B cell (primary cell): ENCODE measurements around the gene MVB12B. TPM values are rescaled to one million over a fixed set of nuclear protein-coding genes. Genes with fewer than 3 reads are reported as not detected.

Source experiments
- ATAC-seq: fragments of 200-7000 bp; cut with Tn5 transposase; one replicate; pipeline ENCODE4 v1.10.0; 2021; ENCODE audit warnings: low read depth, mild to moderate bottlenecking, moderate number of reproducible peaks, moderate library complexity
- CTCF ChIA-PET: fragments of 350-600 bp; sonication (Branson Sonifier 250); formaldehyde crosslinking; loops from one replicate; lab custom pipeline; 2021; ENCODE audit warnings: antibody characterized with exemption, inconsistent platforms; lab: Charles Lee
- POLR2A ChIA-PET: fragments of 350-600 bp; sonication (Branson Sonifier 250); formaldehyde crosslinking; loops from one replicate; lab custom pipeline; 2021; ENCODE audit warnings: antibody characterized with exemption; lab: Charles Lee
- DNase-seq: peaks from one replicate; pipeline ENCODE4 v3.0.0; 2013
- H2AFZ ChIP-seq: 2 replicates; pipeline ENCODE4 v1.6.1; 2012; ENCODE audit warnings: mild to moderate bottlenecking, low read depth, low read length; ENCODE audit not compliant: insufficient read depth, poor library complexity, severe bottlenecking
- H3K27ac ChIP-seq, 2 donors: 1 replicate in 1 of 2; 2 replicates in 1 of 2; pipeline ENCODE4 v1.5.1; 2012 to 2013; ENCODE audit warnings: low read length in 2 of 2, mild to moderate bottlenecking in 2 of 2, moderate library complexity in 1 of 2
- H3K27me3 ChIP-seq, 4 experiments: fragments of 200-600 bp in 1 of 4; sonication (generic) in 1 of 4; replicated peaks in 1 of 4; 1 replicate in 2 of 4; 2 replicates in 2 of 4; pipeline versions ENCODE4 v1.6.1 to v1.7.0; 2013 to 2016; ENCODE audit warnings: low read length in 3 of 4, mild to moderate bottlenecking in 2 of 4, mixed read lengths in 1 of 4, moderate library complexity in 1 of 4; ENCODE audit not compliant: insufficient read depth in 4 of 4, control insufficient read depth in 3 of 4; ENCODE audit errors: control extremely low read depth in 1 of 4
- H3K36me3 ChIP-seq, 2 experiments: replicated peaks in 1 of 2; 1 replicate in 1 of 2; 2 replicates in 1 of 2; pipeline versions ENCODE4 v1.6.1 to v1.7.1; 2013; ENCODE audit warnings: low read length in 1 of 2; ENCODE audit not compliant: insufficient read depth in 2 of 2, control insufficient read depth in 1 of 2; ENCODE audit errors: control extremely low read depth in 1 of 2, extremely low read depth in 1 of 2
- H3K4me1 ChIP-seq, 2 donors: fragments of 200-600 bp in 1 of 2; sonication (generic) in 1 of 2; 1 replicate in 1 of 2; 2 replicates in 1 of 2; pipeline versions ENCODE4 v1.5.1 to v1.6.1; 2013 to 2017; ENCODE audit warnings: low read length in 2 of 2; ENCODE audit not compliant: control insufficient read depth in 2 of 2, insufficient read depth in 2 of 2
- H3K4me2 ChIP-seq: replicated peaks from 2 replicates; pipeline ENCODE3; 2012; ENCODE audit warnings: mild to moderate bottlenecking, low read depth, low read length; ENCODE audit not compliant: poor library complexity, severe bottlenecking
- H3K4me3 ChIP-seq, 5 experiments: fragments of 200-600 bp in 1 of 5; sonication (generic) in 1 of 5; 1 replicate in 3 of 5; 2 replicates in 2 of 5; pipeline versions ENCODE4 v1.5.1 to v1.7.0; 2011 to 2016; ENCODE audit warnings: low read length in 4 of 5, mild to moderate bottlenecking in 4 of 5, low read depth in 2 of 5, control low read depth in 1 of 5, moderate library complexity in 1 of 5; ENCODE audit not compliant: insufficient read depth in 1 of 5; ENCODE audit errors: control extremely low read depth in 1 of 5, extremely low read depth in 1 of 5
- H3K79me2 ChIP-seq: fragments of 200-600 bp; sonication (generic); one replicate; pipeline ENCODE4 v1.6.0; 2016; ENCODE audit warnings: low read length; ENCODE audit not compliant: control insufficient read depth, insufficient read depth
- H3K9ac ChIP-seq: fragments of 200-600 bp; sonication (generic); 2 replicates; pipeline ENCODE4 v1.6.1; 2017; ENCODE audit warnings: mild to moderate bottlenecking, low read length, moderate library complexity
- H3K9me3 ChIP-seq, 3 donors: one replicate each; pipeline versions ENCODE4 v1.6.1 to v1.7.1; 2013; ENCODE audit warnings: low read length in 2 of 3; ENCODE audit not compliant: control insufficient read depth in 2 of 3, insufficient read depth in 1 of 3; ENCODE audit errors: control extremely low read depth in 1 of 3
- H4K20me1 ChIP-seq: 2 replicates; pipeline ENCODE4 v1.6.0; 2012; ENCODE audit warnings: mild to moderate bottlenecking, low read length; ENCODE audit not compliant: insufficient read depth, control insufficient read depth, poor library complexity, severe bottlenecking
- H3K27ac Mint-ChIP-seq: one replicate; pipeline ENCODE4 v1.8.0; 2021; ENCODE audit warnings: mixed read lengths
- H3K27me3 Mint-ChIP-seq: one replicate; pipeline ENCODE4 v1.8.0; 2021; ENCODE audit warnings: mixed read lengths
- H3K4me1 Mint-ChIP-seq: one replicate; pipeline ENCODE4 v1.8.0; 2021; ENCODE audit warnings: mixed read lengths
- H3K4me3 Mint-ChIP-seq: one replicate; pipeline ENCODE4 v1.8.0; 2021; ENCODE audit warnings: mixed read lengths
- H3K9me3 Mint-ChIP-seq: one replicate; pipeline ENCODE4 v1.8.0; 2022; ENCODE audit warnings: mixed read lengths; ENCODE audit not compliant: insufficient read depth
- CTCF ChIP-seq: fragments of 200-600 bp; IDR thresholded peaks from one replicate; pipeline ENCODE4 v1.8.0; 2022; ENCODE audit warnings: antibody characterized with exemption, mild to moderate bottlenecking
- EZH2 ChIP-seq: IDR thresholded peaks from 2 replicates; pipeline ENCODE4 v1.6.1; 2012; ENCODE audit warnings: borderline replicate concordance, low read depth, mild to moderate bottlenecking, moderate library complexity, low read length; ENCODE audit not compliant: insufficient read depth, poor library complexity, severe bottlenecking
- WGBS: methylation state at CpG from one replicate; pipeline ENCODE4 v1.1.5; 2013; ENCODE audit warnings: missing lambda C conversion rate; ENCODE audit not compliant: insufficient coverage; 5-methylcytosine and 5-hydroxymethylcytosine counted together
- intact Hi-C: fragments of 100-400 bp; cut with micrococcal nuclease; formaldehyde crosslinking; loops from one replicate; pipeline ENCODE4 v1.10.0; 2022
- polyA plus RNA-seq: library from polyadenylated mRNA; depleted of rRNA; stranded (reverse); fragments of >200 nt; gene quantifications from 2 replicates; pipeline ENCODE4 v1.2.3, GENCODE V29; 2012
- total RNA-seq, 2 donors: library from RNA; stranded (reverse); fragments of 120-200 nt in 1 of 2; gene quantifications; 1 replicate in 1 of 2; 2 replicates in 1 of 2; pipeline versions ENCODE4 v1.2.3 to v1.2.4, GENCODE V29; 2013 to 2022

Gene MVB12B
- total and polyA plus RNA-seq, 2 donors (not counting 1 experiment from before 2014, with no cell fraction given) = 1.2 to 9.8 TPM

GRCh38 chr9:126487856-126488255, 161.2 kb downstream of the MVB12B start:
- CTCF ChIA-PET = interaction anchor here (0.7 to 2.0 kb wide), 5 partner anchors 24 to 1080 kb away, joined by 3 to 6 read pairs (median 4); no protein-coding TSS in a partner anchor
- TF ChIP-seq EZH2 (no peak), CTCF (no peak)
- no peak for DNase-seq
- H3K27ac Mint-ChIP-seq = no peak overlapping the region
- H3K4me1 Mint-ChIP-seq = peaks cover 5% of the 10 kb centered on the region
- H2AFZ ChIP-seq = no peak overlapping the region
- H3K27ac ChIP-seq = no peak overlapping the region
- no peaks in the 10 kb centered on the region for H4K20me1 ChIP-seq
- no peak overlapping the region for H3K4me3 ChIP-seq
- H3K27me3 ChIP-seq = peaks cover 0 to 7% (median 2%) of the 10 kb centered on the region in 4 experiments
- peaks cover 0 to 3% (median 0%) of the 10 kb centered on the region in 3 donors for H3K9me3 ChIP-seq
- no peaks in the 10 kb centered on the region for H3K9me3 Mint-ChIP-seq
- POLR2A ChIA-PET = interaction anchor here (1.0 kb wide), 1 partner anchor 16 kb away, joined by 3 read pairs; no protein-coding TSS in a partner anchor
- H3K9ac ChIP-seq = no peak overlapping the region
- peaks cover 3% of the 10 kb centered on the region for H3K27me3 Mint-ChIP-seq
- H3K4me2 ChIP-seq = no peak overlapping the region
- intact Hi-C loops = no loop called here
- peaks cover 11 to 17% of the 10 kb centered on the region in 2 donors for H3K4me1 ChIP-seq
- no peak overlapping the region for H3K4me3 Mint-ChIP-seq
- 94% methylated on average over 11 of the region's 12 CpGs for WGBS
- no peaks in the 10 kb centered on the region for H3K36me3 ChIP-seq
- no peaks in the 10 kb centered on the region for H3K79me2 ChIP-seq
- ATAC-seq = no peak

GRCh38 chr9:126488310-126488709, 161.7 kb downstream of the MVB12B start:
- Histone ChIP-seq H3K27me3 (peaks cover 0 to 7% (median 2%) of the 10 kb centered on the region in 4 experiments), H3K27ac (no peak overlapping the region), H3K9me3 (peaks cover 0 to 3% (median 0%) of the 10 kb centered on the region in 3 donors), H3K4me2 (no peak overlapping the region), H2AFZ (no peak overlapping the region), H3K4me3 (no peak overlapping the region), H4K20me1 (no peaks in the 10 kb centered on the region), H3K36me3 (no peaks in the 10 kb centered on the region), H3K79me2 (no peaks in the 10 kb centered on the region), H3K4me1 (peaks cover 11 to 17% of the 10 kb centered on the region in 2 donors), H3K9ac (no peak overlapping the region)
- CTCF ChIA-PET = interaction anchor here (0.7 to 5.7 kb wide), 5 partner anchors 17 to 1081 kb away, joined by 3 to 73 read pairs (median 4); no protein-coding TSS in a partner anchor
- POLR2A ChIA-PET = interaction anchor here (1.0 kb wide), 1 partner anchor 17 kb away, joined by 3 read pairs; no protein-coding TSS in a partner anchor
- Mint-ChIP-seq H3K4me3 (no peak overlapping the region), H3K4me1 (peaks cover 5% of the 10 kb centered on the region), H3K27me3 (peaks cover 3% of the 10 kb centered on the region), H3K9me3 (no peaks in the 10 kb centered on the region), H3K27ac (no peak overlapping the region)
- ATAC-seq (no peak), DNase-seq (no peak)
- no peak for TF ChIP-seq CTCF
- TF ChIP-seq EZH2 = no peak
- intact Hi-C loops = no loop called here
- WGBS = 78% methylated on average over 8 of the region's 8 CpGs
